Activated T-cell treated with anti-CD3 and anti-CD28 coated beads, Interleukin-2, amount 50 U/mL, for 72 hours (primary cell): ENCODE results near the gene TRMT1. TPM values are rescaled to one million over a fixed set of nuclear protein-coding genes. Genes with fewer than 3 reads are reported as not detected.

Experiments used
- ATAC-seq, 2 donors: fragments of 150-1000 bp; cut with Tn5 transposase; replicated peaks in 1 of 2; 2 replicates each; pipeline ENCODE4 v1.10.0; 2021; ENCODE audit warnings: moderate library complexity in 2 of 2, mild to moderate bottlenecking in 1 of 2
- DNase-seq, 2 donors: peaks; one replicate each; pipeline ENCODE4 v3.0.0; 2021 to 2022; ENCODE audit warnings: mixed read lengths in 1 of 2
- H3K27ac Mint-ChIP-seq: one replicate; pipeline ENCODE4 v1.8.0; 2022; ENCODE audit warnings: mild to moderate bottlenecking, moderate library complexity, mixed read lengths
- H3K27me3 Mint-ChIP-seq: one replicate; pipeline ENCODE4 v1.8.0; 2022; ENCODE audit warnings: low read depth, mixed read lengths
- H3K36me3 Mint-ChIP-seq, 2 donors: one replicate each; pipeline ENCODE4 v1.8.0; 2022; ENCODE audit warnings: mixed read lengths in 2 of 2, mild to moderate bottlenecking in 1 of 2; ENCODE audit not compliant: insufficient read depth in 2 of 2
- H3K4me1 Mint-ChIP-seq: one replicate; pipeline ENCODE4 v1.8.0; 2022; ENCODE audit warnings: low read depth, mixed read lengths
- H3K4me3 Mint-ChIP-seq, 2 donors: one replicate each; pipeline ENCODE4 v1.8.0; 2022; ENCODE audit warnings: mild to moderate bottlenecking in 2 of 2, mixed read lengths in 2 of 2, moderate library complexity in 2 of 2
- H3K9me3 Mint-ChIP-seq, 2 donors: one replicate each; pipeline ENCODE4 v1.8.0; 2022; ENCODE audit warnings: mixed read lengths in 2 of 2
- total RNA-seq, 2 donors: library from RNA; stranded (reverse); gene quantifications; one replicate each; pipeline ENCODE4 v1.2.3, GENCODE V29; 2022

The TRMT1 gene
- total RNA-seq, 2 donors from 2014 or later: 41.0 to 46.0 TPM

DNA sequence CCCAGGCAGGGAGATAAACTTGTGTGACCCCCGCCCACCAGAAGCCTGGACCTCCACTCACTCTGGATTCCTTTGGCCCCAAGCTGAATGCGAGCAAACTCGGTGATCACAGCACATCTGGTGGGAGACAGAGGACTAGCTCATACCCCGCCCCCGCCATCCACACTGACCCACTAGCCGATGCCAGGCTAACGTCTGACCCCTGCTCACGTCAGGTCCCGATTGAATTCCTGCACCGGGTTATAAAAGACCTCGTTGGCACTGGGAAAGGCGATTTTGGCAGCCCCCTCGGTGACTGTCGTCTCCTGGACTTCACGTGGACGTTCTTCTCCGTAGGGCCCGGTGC is 631 bp downstream of the TRMT1 start:
- Mint-ChIP-seq H3K4me1 (peaks cover 34% of the 10 kb centered on the region), H3K9me3 (no peaks in the 10 kb centered on the region), H3K4me3 (peak overlapping the region; percentile 92), H3K27me3 (no peaks in the 10 kb centered on the region), H3K36me3 (peaks cover 0 to 3% of the 10 kb centered on the region in 2 donors), H3K27ac (peak overlapping the region; percentile 92)
- DNase-seq (no peak), ATAC-seq (no peak)

DNA sequence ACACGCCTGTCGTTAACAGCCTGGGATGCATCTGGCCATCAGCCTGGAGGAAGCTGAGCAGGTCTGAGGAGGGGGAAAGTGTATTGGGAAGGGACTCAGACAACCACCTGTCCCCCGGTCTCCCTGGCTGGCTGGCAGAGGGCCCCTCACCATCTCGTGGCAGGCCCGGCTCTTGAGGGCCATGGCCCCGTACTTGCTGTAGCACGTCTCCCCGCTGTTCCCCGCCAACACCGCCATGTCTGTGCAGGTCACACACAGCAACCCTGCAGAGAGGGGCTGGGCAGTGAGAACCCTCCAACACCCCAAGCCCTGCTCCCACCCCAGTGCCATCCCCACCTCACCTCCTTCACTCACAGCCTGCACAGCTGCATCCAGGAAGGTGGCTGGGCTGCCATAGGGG is 4.0 kb downstream of the TRMT1 start:
- no peaks in the 10 kb centered on the region for H3K27me3 Mint-ChIP-seq
- ATAC-seq (no peak), DNase-seq (no peak)
- H3K9me3 Mint-ChIP-seq: no peaks in the 10 kb centered on the region
- peaks cover 2 to 3% of the 10 kb centered on the region in 2 donors for H3K36me3 Mint-ChIP-seq
- H3K4me3 Mint-ChIP-seq: no peak overlapping the region
- no peak overlapping the region for H3K27ac Mint-ChIP-seq
- peaks cover 13% of the 10 kb centered on the region for H3K4me1 Mint-ChIP-seq

DNA sequence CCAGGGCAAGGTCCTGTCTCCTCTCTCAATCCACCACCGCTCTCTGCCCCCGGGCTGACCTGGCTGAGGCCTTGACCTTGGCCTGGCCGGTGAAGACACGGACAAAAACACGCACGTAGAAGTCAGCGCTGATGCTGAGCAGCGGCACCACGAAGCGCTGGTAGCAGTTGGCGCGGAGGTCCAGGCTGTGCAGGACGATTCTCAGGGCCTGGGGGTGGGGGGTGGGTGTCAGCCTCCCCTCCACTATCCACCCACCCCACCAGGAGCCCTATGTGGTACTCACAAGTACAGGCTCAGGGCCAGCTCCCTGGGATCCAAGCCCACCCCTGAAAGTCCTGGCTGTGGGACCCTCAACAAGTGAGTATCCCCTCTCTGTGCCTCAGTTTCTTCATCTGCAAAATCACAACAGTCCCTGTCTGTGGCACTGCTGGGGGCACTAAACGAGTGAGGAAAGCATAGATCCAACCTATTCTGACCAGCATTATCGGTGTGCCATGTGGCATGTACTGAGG is 6.4 kb downstream of the TRMT1 start:
- H3K36me3 Mint-ChIP-seq: peaks cover 0 to 3% of the 10 kb centered on the region in 2 donors
- no peaks in the 10 kb centered on the region for H3K9me3 Mint-ChIP-seq
- H3K27me3 Mint-ChIP-seq: no peaks in the 10 kb centered on the region
- no peak overlapping the region for H3K4me3 Mint-ChIP-seq
- no peak overlapping the region for H3K27ac Mint-ChIP-seq
- DNase-seq (no peak), ATAC-seq (no peak)
- peaks cover 3% of the 10 kb centered on the region for H3K4me1 Mint-ChIP-seq

DNA sequence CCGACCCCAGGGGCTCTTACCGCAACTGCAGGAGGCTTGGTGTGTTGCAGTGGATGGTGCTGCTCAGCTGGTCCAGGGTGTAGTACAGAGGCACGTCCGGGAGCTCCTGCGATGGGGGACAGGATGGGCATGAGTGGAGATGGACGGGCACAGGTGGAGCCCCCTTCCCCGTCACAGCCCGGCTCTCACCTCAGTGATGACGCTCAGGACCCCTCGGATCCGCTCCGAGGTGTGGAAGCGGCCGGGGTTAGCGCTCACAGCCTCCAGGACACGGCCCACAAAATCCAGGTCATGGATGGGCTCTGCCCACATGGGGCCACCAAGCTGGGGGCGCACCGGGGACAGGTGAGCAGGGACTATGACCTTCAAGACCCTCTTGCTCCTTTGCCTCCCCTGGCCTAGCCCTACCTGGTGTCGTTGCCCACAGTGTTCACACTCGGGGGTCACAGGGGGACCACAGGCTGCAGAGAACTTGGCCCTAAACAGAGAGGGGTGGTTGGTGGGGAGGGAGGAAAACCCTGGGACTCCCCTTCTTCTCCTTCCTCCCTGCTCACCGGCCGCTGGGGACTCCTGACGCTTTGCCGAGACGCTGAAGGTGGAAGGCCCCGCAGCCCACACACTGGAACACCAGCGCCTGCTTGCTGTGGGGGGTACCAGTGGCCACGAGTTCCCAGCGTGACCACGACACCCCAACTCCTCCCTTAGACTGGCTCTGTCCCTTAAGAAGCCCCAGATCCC is 7.0 kb downstream of the TRMT1 start:
- no peak for DNase-seq
- no peaks in the 10 kb centered on the region for H3K9me3 Mint-ChIP-seq

DNA sequence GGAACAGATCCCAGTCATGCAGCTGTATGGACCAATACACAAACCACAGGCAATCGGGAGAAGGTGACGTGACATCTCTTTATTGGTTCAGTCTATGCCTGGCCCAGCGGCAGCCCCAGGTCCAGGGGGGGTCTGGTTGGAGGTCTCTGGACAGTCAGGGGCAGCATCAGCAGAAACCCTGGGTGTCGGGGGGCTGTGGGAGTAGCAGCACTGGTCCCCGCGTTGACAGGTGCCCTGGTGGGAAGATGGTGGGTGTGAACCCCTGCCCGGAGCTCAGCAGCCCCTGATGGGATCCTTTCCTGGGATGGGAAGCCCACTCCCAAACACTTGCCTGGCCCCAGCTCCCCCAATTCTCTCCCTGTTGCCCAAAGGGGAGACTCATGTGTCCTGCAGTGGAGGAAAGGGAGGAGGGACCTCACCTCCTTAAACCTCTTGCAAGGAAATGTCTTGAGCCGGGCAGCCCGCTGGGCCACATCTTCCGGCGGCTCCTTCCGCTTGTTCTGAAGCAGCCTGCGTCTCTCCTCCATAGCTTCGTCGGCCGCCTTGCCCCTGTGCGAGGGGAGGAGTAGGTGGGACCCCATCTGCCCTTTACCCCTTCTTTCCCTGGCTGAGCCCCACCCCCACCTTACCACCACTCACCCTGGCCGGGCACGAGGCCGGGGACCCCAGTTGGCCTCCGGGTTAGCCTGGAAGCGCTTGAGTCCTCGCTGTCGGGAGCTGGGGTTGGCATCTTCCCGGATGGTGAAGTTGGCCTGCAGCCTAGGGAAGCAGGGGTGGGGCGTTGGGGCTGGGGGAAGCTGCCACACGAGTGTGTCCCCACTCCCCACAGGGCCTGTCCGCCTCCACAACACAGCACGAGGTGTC is 11.5 kb downstream of the TRMT1 start:
- Mint-ChIP-seq H3K36me3 (peaks cover 2 to 3% of the 10 kb centered on the region in 2 donors), H3K27ac (peak overlapping the region; percentile 76), H3K27me3 (no peaks in the 10 kb centered on the region), H3K4me3 (peak overlapping the region; percentile 95 to 97), H3K9me3 (peaks cover 0 to 3% of the 10 kb centered on the region in 2 donors), H3K4me1 (peaks cover 22% of the 10 kb centered on the region)
- ATAC-seq (peak; percentile 10 to 20), DNase-seq (peak in 1 of 2 donors; percentile 51)

More for the DNA sequence above, 7.0 kb downstream of the TRMT1 start:
- no peaks in the 10 kb centered on the region for H3K27me3 Mint-ChIP-seq
- no peak overlapping the region for H3K4me3 Mint-ChIP-seq
- no peak overlapping the region for H3K27ac Mint-ChIP-seq
- ATAC-seq: no peak
- H3K36me3 Mint-ChIP-seq: peaks cover 0 to 3% of the 10 kb centered on the region in 2 donors
- H3K4me1 Mint-ChIP-seq: no peaks in the 10 kb centered on the region

DNA sequence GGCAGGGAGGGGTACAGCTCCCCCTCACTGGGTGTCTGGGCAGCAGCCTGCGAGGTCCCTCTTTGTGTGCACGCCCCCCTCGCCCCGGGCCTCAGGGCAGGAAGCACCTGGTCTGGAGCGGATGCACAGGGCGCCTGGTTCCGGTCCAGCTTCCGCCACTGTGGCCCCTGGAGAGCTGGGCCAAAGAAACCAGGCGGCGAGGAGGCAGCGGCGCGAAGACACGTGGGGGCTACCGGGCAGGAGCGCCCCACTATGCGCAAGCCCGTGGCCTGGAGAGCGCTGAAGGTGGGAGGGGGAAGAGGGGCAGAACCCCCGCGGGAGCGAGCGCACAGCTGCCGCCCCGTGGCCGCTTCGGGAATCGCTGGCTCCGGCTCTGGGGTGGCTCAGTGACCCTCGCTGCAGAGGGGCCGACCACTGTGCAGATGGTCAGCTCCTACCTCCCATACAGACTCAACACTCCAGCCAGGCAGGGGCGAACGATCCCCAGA is 12.1 kb downstream of the TRMT1 start:
- Mint-ChIP-seq H3K36me3 (peaks cover 3 to 5% of the 10 kb centered on the region in 2 donors), H3K9me3 (peaks cover 0 to 5% of the 10 kb centered on the region in 2 donors), H3K27ac (peak overlapping the region; percentile 76), H3K4me1 (peaks cover 29% of the 10 kb centered on the region), H3K4me3 (peak overlapping the region; percentile 95 to 97), H3K27me3 (no peaks in the 10 kb centered on the region)
- DNase-seq (peak; percentile 79 to 83), ATAC-seq (peak; percentile 43 to 44)

DNA sequence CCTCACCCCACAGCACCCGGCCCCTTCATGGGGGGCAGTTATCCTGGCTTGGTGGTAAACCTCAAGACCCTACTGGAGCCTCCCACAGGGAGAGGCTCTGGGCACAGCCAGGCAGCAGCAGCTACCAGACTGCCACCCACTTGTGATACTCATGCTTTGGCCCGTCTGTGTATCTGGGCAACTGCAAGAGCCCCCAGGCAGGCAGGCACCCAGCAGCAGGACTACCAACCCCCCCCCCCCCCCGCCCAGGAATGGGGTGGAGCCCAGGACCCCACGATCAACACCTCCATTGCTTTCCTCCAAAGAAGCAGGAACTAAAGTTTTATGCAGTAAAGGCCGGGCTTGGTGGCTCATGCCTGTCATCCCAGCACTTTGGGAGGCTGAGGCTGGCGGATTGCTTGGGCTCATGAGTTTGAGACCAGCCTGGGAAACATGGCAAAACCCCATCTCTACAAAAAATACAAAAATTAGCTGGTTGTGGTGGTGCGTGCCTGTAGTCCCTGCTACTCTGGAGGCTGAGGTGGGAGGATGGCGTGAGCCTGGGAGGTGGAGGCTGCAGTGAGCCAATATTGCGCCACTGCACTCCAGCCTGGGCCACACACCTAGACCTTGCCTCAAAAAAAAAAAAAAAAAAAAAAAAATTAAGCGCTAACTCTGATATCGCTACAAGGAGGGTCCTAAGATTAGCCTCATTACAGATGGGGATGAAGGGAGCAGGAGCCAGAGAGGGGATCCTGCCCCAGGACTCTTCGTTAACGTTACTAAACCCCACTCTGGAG is 12.8 kb downstream of the TRMT1 start:
- H3K4me1 Mint-ChIP-seq: peaks cover 34% of the 10 kb centered on the region
- peak overlapping the region; percentile 95 to 97 for H3K4me3 Mint-ChIP-seq
- no peak overlapping the region for H3K27ac Mint-ChIP-seq
- ATAC-seq (no peak), DNase-seq (no peak)
- peaks cover 3 to 5% of the 10 kb centered on the region in 2 donors for H3K36me3 Mint-ChIP-seq
- peaks cover 0 to 5% of the 10 kb centered on the region in 2 donors for H3K9me3 Mint-ChIP-seq
- peaks cover 1% of the 10 kb centered on the region for H3K27me3 Mint-ChIP-seq

DNA sequence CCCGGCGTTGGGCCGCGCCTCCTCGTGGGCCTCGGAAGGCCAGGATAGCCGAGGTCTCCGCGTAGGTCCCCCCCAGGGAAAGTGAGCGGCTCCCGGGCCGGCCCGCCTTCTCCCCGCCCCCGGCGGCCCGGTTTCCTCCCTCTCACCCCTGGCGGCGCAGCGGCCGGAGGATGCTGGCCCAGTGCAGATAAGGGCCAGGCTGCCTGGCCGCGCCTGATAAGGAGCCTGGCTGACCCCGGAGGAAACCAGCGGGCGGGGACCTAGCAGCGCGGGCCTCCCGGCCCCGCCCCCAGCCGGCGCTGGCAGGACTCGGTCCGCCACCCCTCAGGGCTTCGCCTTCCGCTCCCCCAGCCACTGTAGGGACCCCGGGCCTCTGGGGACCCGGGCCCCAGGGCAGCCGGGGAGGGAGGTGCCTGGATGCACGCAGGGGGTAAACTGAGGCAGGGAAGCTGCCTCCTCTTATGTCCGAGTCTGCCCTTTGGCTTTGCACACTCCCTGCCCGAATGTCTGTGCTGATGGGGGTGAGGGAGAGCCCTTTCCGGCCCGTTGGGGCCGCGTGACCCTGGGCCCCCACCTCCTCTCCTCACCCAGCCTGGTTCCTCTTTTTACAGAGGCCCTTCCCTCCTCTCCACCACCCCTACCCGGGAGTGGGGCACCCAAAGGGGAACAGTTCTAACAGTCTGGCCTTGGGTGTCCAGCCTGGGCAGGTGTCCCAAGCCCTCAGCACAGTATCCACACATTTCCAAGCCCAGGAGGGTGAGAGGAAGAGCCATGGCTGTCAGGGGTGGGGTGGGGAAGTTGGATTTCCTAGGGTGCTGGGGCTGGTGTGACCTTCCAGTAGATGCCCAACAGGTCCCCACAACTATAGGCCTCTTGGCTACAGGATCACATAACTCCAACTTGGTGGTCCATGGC is 13.6 kb downstream of the TRMT1 start, which contains the start of gene LYL1:
Gene LYL1, minus strand, starts transcription at position 193 of the 915 bp plus-strand sequence. CDS start 1,687 bp downstream, outside the sequence.
- Mint-ChIP-seq H3K4me3 (peak within 1 kb of the TSS; percentile 78), H3K4me1 (peaks cover 42% of the 10 kb centered on the region), H3K36me3 (peaks cover 3 to 5% of the 10 kb centered on the region in 2 donors), H3K27me3 (peaks cover 10% of the 10 kb centered on the region), H3K9me3 (peaks cover 0 to 5% of the 10 kb centered on the region in 2 donors), H3K27ac (no peak within 1 kb of the TSS)
- peak in 1 of 2 donors; percentile 19 for ATAC-seq
- DNase-seq: peak in 1 of 2 donors; percentile 65

DNA sequence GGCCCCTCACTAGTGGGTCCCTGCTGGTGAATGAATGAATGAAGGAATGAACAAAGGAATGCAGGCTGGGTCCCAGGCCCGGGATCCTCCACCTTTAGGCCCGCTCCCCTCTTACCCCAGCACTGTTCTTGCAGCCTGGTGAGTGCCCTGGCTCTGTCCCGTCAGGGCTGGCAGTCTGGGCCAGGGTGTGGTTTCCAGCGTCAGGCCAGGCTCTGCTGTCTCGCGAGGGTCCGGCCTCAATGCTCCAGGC is 14.2 kb downstream of the TRMT1 start:
- ATAC-seq: no peak
- H3K4me3 Mint-ChIP-seq: peak overlapping the region; percentile 67 to 78
- H3K4me1 Mint-ChIP-seq: peaks cover 43% of the 10 kb centered on the region

DNA sequence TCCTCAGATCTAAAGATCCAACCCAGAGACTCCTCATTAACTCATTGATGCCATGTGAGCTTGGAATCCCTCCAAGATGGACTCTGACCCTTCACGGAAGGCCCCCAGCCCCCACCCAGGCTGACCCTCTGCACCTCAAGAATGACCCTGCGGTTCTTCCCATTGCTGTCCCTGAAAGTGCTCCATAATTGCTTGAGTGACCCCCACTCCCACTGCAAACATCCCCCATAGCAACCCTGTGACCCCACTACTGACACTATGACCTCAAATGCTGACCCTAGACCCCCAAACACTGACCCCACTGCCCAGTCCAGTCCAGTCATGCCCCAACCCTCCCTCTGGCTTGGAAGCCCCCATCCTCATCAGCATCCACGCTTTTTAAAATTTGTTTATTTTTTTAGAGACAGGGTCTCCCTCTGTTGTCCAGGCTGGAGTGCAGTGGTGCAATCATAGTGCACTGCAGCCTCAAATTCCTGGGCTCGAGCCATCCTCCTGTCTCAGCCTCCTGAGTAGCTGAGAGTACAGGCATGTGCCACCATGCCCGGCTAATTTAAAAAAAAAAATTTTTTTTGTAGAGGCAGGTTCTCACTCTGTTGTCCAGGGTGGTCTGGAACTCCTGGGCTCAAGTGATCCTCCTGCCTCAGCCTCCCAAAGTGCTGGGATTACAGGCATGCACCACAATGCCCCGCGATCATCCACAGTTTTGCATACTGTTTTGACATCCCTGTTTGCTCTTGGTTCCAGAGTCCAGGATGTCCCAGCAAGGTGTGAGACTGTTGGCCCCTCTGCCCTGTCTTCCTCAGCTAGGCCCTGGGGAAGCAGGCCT is 14.7 kb downstream of the TRMT1 start:
- peak overlapping the region; percentile 67 to 78 for H3K4me3 Mint-ChIP-seq
- peaks cover 18% of the 10 kb centered on the region for H3K27me3 Mint-ChIP-seq
- peaks cover 0 to 5% of the 10 kb centered on the region in 2 donors for H3K36me3 Mint-ChIP-seq
- no peak overlapping the region for H3K27ac Mint-ChIP-seq
- peaks cover 0 to 5% of the 10 kb centered on the region in 2 donors for H3K9me3 Mint-ChIP-seq
- DNase-seq (no peak), ATAC-seq (no peak)
- H3K4me1 Mint-ChIP-seq: peaks cover 48% of the 10 kb centered on the region

More for the DNA sequence above, 14.2 kb downstream of the TRMT1 start:
- no peak overlapping the region for H3K27ac Mint-ChIP-seq
- no peak for DNase-seq
- peaks cover 12% of the 10 kb centered on the region for H3K27me3 Mint-ChIP-seq
- H3K9me3 Mint-ChIP-seq: peaks cover 0 to 5% of the 10 kb centered on the region in 2 donors
- peaks cover 0 to 5% of the 10 kb centered on the region in 2 donors for H3K36me3 Mint-ChIP-seq
